DMS79 treated with DMSO at 0.1 percent for 48 hours (cell line): ENCODE results near the gene CAMK2N1.

Experiments used
- DNase-seq: peaks from one replicate; lab custom pipeline; 2025; lab: John Stamatoyannopoulos, UW

Gene CAMK2N1

GRCh38 chr1:20443703-20444586 lies 42.1 kb downstream of the CAMK2N1 start:
- no peak for DNase-seq

- no peak for DNase-seq
Measured at GRCh38 chr1:20442920-20443625, 42.9 kb downstream of the CAMK2N1 start.

- no peak for DNase-seq
Measured at GRCh38 chr1:20440785-20441200, 45.2 kb downstream of the CAMK2N1 start.

- no peak for DNase-seq
Measured at GRCh38 chr1:20439282-20439681, 46.7 kb downstream of the CAMK2N1 start.

GRCh38 chr1:20437640-20438039 lies 48.4 kb downstream of the CAMK2N1 start:
- DNase-seq = no peak

GRCh38 chr1:20432891-20433290 lies 53.1 kb downstream of the CAMK2N1 start:
- DNase-seq = no peak
